ENCODE measurements around the gene KCNS3.

Gene KCNS3

DNA sequence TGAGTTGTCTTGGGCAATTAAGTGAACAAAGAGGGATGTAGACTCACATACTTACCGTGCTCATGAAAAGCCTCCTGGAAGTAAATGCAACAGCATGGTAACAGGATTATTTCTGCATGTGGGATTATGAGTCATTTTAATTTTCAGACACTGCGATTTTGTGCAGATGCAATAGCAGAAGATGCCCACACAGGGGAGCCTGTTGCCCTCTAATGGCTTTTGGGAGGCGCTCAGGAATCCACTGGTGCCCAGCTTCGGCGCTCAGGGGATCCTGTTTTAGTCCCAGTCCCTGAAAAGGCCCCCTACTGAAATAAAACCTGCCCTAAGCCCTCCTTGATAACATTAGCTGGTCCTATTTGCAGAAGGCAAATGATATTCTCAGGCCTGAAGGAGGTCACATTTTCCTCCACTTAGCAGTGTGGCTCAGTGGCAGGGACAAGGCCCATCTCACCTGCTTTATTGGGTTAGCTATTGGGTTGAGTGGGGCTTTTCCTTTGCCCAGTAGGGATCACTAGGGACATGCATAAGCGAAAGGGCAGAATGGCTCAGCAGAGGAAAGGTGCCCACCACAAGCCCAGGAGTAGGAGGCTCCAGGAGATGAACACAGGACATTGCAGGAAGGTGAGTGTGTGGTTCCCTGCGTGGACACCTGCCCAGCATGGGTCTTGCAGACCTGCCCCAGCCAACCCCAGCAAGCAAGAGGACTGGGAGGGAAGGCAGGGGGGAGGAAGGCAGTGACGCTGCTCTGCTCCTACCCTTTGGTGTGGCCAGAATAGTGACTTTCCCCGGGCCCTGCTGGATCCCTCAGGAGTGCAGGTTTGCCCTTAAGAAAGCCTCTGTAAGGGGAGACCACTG, 26.5 kb upstream of the KCNS3 start:
- Histone ChIP-seq H3K27me3 (peaks cover 10% of the 10 kb centered on the region), H3K9me3 (no peaks in the 10 kb centered on the region)
- TF ChIP-seq, protein P1, sequence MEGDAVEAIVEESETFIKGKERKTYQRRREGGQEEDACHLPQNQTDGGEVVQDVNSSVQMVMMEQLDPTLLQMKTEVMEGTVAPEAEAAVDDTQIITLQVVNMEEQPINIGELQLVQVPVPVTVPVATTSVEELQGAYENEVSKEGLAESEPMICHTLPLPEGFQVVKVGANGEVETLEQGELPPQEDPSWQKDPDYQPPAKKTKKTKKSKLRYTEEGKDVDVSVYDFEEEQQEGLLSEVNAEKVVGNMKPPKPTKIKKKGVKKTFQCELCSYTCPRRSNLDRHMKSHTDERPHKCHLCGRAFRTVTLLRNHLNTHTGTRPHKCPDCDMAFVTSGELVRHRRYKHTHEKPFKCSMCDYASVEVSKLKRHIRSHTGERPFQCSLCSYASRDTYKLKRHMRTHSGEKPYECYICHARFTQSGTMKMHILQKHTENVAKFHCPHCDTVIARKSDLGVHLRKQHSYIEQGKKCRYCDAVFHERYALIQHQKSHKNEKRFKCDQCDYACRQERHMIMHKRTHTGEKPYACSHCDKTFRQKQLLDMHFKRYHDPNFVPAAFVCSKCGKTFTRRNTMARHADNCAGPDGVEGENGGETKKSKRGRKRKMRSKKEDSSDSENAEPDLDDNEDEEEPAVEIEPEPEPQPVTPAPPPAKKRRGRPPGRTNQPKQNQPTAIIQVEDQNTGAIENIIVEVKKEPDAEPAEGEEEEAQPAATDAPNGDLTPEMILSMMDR (IDR thresholded peaks at IDR 0.05), result no peak

DNA sequence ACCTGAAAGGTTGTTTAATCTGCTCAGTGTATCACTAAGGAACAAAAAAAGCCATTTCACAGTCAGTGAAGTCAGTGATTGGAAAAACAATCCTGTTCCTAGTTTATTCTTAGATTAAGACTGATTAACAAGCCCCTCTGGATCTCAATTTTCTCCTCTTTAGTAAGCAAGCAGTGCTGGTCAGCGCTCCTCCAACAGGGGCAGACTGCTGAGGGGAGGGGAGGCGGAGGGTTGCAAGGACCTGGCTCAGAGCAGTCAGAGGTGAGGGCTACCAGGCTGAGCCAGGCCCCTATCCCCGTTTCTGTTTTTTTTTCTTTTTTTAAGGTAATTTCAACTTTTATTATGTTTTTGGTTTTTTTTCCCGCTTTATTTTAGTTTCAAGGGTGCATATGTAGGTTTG, 24.7 kb upstream of the KCNS3 start:
- no peaks in the 10 kb centered on the region for H3K9me3 ChIP-seq
- H3K4me1 ChIP-seq (ENCODE audit: control insufficient read depth in 1 of 2, insufficient read depth in 1 of 2, low read depth in 1 of 2, low read length in 1 of 2), result no peaks in the 10 kb centered on the region
- TF ChIP-seq, protein P1 (IDR thresholded peaks at IDR 0.05), result no peak
- no peaks in the 10 kb centered on the region for H3K36me3 ChIP-seq
- peaks cover 25% of the 10 kb centered on the region for H3K27me3 ChIP-seq
- no peak overlapping the region for H3K4me3 ChIP-seq (ENCODE audit: low read depth in 1 of 2, low read length in 1 of 2)
- H3K27ac ChIP-seq, result no peak overlapping the region

More for the DNA sequence above, 26.5 kb upstream of the KCNS3 start:
- no peak overlapping the region for H3K27ac ChIP-seq
- H3K4me3 ChIP-seq (ENCODE audit: low read depth in 1 of 2, low read length in 1 of 2), result no peak overlapping the region
- H3K4me1 ChIP-seq (ENCODE audit: control insufficient read depth in 1 of 2, insufficient read depth in 1 of 2, low read depth in 1 of 2, low read length in 1 of 2), result no peaks in the 10 kb centered on the region
- no peaks in the 10 kb centered on the region for H3K36me3 ChIP-seq

DNA sequence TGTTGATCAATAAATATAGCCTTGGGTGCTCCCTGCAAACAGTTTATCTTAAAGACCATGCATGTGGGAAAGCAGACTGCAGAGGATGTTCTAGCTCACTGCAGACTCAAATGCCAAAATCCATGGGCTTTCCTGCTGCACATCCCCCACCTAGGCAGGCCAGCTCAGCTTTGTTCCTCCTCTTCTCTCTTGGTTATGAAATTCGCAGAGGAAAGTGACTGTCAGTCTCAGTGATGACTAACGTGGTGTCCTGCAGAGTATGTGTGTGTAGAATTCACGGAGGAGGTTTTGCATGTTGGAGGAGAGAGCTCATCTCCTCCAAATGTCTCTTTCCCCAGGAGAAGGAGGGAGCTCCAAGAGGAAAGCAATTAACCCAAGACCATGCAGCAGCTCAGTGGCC, 21.4 kb upstream of the KCNS3 start:
- H3K27me3 ChIP-seq, result peaks cover 31% of the 10 kb centered on the region
- H3K36me3 ChIP-seq, result no peaks in the 10 kb centered on the region
- TF ChIP-seq, protein P1 (IDR thresholded peaks at IDR 0.05), result no peak
- no peaks in the 10 kb centered on the region for H3K4me1 ChIP-seq (ENCODE audit: control insufficient read depth in 1 of 2, insufficient read depth in 1 of 2, low read depth in 1 of 2, low read length in 1 of 2)
- no peak overlapping the region for H3K27ac ChIP-seq
- H3K9me3 ChIP-seq, result no peaks in the 10 kb centered on the region
- no peak overlapping the region for H3K4me3 ChIP-seq (ENCODE audit: low read depth in 1 of 2, low read length in 1 of 2)

DNA sequence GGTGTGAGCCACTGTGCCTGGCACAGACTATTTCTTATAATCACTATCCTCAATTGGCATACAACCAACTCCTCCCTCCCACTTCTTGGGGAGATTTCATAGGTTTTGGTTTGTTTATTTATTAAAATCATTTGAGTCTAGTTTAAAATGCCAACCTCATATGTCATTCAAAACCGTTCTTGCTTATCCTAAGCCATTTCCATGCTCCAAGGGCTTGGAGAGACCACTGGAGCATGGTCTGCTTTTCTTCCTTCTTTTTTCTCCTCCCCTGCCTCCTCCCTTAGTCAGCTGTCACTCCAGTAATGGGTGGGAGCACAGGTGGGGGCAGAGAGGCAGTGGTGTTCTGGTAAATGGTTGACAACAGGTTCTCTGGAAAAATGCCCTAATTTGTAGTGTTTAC, 20.4 kb upstream of the KCNS3 start:
- Histone ChIP-seq H3K9me3 (no peaks in the 10 kb centered on the region), H3K27ac (no peak overlapping the region), H3K4me1 (ENCODE audit: control insufficient read depth in 1 of 2, insufficient read depth in 1 of 2, low read depth in 1 of 2, low read length in 1 of 2) (no peaks in the 10 kb centered on the region), H3K27me3 (peaks cover 31% of the 10 kb centered on the region), H3K36me3 (no peaks in the 10 kb centered on the region), H3K4me3 (ENCODE audit: low read depth in 1 of 2, low read length in 1 of 2) (no peak overlapping the region)
- TF ChIP-seq, protein P1 (IDR thresholded peaks at IDR 0.05), result no peak

DNA sequence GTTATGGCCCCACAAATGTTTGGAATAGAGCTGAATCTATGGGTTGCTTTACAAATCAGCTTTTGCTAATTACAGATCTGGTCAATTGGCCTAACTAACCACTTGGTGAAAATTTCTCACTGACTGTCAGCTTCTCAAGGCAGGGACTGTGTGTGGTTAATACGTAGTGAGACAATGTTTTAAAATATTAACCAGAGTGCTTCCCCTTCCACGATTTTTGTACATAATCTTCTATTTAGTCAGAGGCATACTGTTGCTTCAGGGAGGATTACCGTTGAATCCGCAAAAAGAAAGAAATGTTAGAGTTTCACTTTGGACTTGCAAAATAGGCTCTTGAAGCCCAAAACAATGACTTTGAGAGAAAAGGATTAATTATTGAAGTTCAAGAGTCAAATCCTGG, 14.9 kb upstream of the KCNS3 start:
- TF ChIP-seq, protein P1 (IDR thresholded peaks at IDR 0.05), result no peak

More for the DNA sequence above, 14.9 kb upstream of the KCNS3 start:
- Histone ChIP-seq H3K36me3 (no peaks in the 10 kb centered on the region), H3K4me3 (ENCODE audit: low read depth in 1 of 2, low read length in 1 of 2) (no peak overlapping the region), H3K9me3 (no peaks in the 10 kb centered on the region), H3K27ac (no peak overlapping the region), H3K4me1 (ENCODE audit: control insufficient read depth in 1 of 2, insufficient read depth in 1 of 2, low read depth in 1 of 2, low read length in 1 of 2) (no peaks in the 10 kb centered on the region), H3K27me3 (peaks cover 9% of the 10 kb centered on the region)

Data from neutrophil (primary cell).